NCI-H446 (cell line): ENCODE results near the gene ERC1.

ENCODE experiments used
- DNase-seq, 2 experiments: peaks; one replicate each; lab custom pipeline; 2025; lab: John Stamatoyannopoulos, UW

ERC1 gene

DNA sequence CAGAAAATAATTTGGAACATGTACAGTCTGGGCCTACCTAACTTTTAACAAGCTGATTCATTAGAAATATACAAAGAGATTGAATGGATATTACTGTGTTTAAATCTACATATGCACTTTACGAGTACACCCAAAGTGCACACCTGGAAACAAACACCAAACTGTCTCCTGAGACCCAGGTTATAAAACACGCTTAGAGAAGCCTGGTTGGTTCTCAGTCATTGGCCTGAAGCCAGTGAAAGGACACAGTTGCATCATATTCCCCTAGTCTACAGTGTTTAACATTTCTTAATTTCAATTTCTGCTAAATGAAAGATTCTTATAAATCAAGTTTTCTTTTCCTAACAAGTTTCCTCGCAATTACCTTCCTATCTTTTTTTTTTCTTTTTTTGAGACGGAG, 393.9 kb downstream of the ERC1 start:
- no peak for DNase-seq

DNA sequence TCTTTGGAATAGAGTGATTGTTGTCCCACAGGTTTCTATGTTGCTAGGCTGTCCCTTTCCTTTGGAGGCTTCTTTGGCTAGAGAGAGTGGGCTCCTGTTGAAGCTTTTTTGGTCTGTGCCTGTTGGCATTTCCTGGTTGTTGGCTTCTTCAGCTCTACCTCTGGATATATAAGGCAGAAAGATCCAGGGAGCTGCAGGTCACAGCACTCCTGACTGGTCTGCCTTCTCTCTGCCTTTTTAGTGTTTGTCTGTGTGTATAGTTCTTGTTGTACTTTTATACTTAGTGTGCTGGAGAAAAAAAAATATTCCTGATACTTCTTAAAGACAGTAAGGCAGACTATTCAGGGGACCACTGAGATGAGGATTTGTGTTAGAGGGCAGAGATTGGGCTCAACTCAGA, 400.7 kb downstream of the ERC1 start:
- no peak for DNase-seq

DNA sequence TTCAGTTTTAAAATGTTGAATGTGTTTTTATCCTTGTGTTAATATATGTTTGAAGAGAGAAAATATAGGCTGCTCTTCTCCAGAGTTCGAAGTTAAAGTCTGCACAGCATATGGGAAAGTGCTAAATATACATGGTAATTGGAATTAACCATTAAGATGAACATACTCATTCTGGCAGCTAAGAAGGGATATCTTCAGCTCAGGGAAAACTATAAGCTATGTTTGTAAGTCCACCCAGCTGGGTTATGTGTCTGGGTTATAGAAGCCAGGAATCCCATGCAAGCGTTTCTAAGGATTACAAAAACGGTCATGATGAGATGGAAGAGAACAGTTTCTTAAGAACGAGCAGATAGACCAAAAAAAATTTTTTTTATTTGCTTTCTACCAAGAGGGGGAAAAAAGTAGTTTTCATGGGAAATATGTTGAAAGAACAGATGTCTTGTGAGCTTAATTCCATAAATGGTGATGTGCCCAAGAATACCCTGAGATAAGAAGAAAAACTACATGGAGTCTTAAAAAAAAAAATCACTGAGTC, 404.5 kb downstream of the ERC1 start:
- no peak for DNase-seq

DNA sequence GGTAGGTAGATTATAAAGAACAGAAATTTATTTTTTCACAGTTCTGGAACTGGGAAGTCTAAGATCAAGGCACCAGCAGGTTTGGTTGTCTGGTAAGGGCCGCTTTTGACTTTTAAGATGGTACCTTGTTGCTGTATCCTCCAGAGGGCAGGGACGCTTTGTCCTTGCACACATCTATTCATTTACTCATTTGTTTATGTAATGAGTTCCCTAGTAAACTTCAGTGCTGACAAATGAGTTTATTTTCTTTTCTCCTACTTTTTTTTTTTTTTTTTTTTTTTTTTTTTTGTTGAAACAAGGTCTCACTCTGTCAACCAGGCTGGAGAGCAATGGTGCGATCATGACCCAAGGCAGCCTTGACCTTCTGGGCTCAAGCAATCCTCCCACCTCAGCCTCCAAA, 407.6 kb downstream of the ERC1 start:
- DNase-seq, result no peak

DNA sequence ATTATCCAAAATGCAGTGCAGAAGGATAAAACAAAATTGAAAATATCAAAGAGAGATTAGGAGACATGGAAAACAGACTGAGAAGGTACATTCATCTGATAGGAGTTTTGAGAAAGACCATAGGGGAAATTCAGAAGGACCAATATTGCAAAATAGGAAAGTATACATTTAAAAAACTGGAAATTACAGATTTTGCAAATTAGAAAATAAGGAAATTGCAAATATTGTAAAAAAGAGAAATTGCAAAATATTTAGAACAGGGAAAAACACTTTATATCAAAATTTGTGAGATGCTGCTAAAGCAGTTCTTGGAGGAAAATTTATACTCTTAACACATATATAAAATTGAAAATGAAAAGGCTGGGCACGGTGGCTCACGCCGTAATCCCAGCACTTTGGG, 410.9 kb downstream of the ERC1 start:
- DNase-seq, result no peak

DNA sequence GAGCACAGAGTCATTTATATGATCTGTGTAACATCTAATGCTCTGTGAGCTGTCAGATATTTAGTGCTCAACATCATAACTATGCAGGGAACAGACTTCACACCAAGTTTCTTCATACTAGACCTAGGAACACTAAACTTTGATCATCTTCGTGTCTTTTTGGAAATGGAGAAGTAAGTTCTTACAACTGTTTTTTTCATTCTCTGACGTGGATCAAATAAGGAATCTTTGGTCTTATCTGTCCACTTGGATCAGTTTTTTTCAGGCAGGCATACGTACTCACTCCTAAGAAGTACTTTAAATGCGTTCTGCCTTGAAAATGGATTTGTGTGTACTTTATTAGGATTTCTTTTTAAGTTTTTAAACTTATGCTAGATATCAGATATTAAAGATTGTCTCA, 412.4 kb downstream of the ERC1 start:
- DNase-seq, result no peak

DNA sequence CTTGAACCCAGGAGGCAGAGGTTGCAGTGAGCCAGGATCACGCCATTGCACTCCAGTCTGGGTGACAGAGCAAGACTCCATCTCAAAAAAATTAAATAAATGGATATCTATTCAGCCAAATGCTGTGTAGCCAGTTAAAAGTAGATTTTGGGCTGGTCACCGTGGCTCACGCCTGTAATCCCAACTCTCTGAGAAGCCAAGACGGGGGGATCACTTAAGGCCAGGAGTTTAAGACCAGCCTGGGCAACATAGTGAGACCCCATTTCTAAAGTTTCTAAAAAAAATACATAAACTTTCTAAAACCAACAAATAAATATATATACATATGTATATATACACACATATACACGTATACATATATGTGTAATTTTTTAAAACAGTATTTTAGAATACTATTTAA, 414.6 kb downstream of the ERC1 start:
- no peak for DNase-seq

DNA sequence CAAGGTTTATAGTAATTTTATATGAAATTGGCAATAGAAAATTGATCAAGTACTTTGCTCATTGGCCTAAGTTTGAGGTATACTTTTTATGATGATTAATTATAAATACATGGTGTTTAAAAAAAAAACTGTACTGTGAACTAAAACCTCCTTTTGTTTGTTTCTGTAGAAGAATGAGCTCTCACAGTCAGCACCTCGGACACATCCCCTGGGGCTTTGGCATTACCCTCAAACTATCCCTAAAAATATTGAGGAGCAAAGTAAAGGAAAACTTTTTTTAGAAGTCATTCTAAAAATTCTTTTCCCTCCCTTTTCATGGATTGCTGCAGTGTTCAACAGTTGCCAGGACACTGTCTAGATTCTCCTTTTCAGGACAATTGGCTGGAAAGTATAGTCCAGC, 419.8 kb downstream of the ERC1 start:
- no peak for DNase-seq

DNA sequence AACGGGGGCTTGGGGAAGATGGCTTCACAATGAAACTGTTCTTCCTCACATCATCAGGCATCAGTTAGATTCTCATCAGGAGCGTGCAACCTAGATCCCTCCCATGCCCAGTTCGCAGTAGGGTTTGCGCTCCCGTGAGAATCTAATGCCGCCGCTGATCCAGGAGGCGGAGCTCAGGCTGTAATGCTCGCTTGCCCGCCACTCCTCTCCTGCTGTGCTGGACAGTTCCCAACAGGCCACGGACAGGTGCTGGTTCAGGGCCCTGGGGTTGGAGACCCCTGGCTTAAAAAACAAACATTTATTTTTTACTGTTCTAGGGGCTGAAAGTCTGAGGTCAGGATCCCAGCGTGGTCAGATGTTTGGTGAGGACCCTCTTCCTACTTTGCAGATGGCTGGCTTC, 422.9 kb downstream of the ERC1 start:
- no peak for DNase-seq

DNA sequence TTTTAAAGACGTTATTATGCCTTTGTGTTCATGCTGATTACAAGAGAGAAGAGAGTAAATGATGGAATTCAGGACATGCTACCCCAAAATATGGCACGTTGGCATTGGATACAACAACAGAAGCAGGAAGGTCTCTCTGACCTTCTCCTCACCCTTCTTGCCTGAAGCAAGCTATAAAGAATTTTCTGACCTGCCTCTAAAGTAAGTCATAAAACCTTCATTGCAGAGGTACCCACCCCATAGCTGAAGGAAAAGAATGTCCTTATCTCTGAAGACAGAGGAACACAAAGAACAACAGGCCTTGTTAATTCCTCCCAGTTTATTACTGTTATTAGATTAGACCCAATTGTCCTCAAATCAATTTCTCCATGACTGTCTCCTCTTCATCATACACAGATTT, 427.1 kb downstream of the ERC1 start:
- DNase-seq, result no peak

DNA sequence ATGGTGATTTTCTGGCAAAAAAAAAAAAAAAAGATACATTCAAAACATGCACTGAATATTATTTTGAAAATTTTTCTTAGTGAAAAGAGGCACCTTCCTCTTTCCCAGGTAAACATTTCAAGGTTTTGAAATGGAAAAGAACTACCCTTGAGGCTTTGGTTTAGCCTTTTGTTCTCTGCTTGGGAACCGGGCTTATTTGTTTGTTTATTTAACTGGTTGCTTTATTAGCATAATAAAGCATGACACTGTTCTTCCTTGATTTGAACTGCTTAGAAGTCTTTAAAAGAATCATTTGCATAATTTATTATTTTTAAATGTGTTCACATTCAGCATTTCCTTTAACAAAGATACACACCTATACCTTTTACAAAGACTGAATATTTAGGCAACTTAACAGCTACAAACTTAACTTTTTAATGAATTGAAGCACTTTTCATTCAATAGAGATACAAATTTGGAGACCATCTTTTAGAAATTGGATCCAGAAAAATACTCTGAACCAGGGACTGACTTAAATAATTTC, 428.9 kb downstream of the ERC1 start:
- DNase-seq, result no peak

DNA sequence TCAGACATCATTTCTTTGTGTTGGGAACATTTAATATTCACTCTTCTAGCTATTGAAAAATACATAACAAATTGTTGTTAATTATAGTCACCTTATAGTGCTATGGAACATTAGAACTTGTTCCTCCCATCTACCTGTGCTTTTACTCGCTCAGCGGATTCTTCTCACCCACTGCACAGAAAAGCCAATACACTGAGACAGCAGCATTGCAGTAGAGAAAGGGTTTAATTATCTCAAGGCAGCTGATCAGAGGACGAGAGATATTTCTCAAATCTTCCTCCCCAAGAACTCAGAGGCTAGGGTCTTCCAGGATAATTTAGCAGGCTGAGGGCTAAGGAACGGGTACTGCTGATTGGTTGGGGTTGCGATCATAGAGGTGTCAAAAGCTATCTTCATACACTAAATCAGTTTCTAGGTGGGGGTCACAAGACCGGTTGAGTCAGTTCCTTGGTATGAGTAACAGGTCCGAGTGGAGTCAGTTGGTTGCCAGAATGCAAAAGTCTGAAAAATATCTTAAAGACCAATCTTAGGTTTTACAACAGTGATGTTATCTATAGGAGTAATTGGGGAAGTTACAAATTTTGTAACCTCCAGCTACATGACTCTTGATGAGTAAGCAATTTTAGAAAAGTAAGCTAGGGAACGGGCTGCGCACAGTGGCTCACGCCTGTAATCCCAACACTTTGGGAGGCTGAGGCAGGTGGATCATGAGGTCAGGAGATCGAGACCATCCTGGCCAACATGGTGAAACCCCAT, 430.2 kb downstream of the ERC1 start:
- DNase-seq, result no peak

DNA sequence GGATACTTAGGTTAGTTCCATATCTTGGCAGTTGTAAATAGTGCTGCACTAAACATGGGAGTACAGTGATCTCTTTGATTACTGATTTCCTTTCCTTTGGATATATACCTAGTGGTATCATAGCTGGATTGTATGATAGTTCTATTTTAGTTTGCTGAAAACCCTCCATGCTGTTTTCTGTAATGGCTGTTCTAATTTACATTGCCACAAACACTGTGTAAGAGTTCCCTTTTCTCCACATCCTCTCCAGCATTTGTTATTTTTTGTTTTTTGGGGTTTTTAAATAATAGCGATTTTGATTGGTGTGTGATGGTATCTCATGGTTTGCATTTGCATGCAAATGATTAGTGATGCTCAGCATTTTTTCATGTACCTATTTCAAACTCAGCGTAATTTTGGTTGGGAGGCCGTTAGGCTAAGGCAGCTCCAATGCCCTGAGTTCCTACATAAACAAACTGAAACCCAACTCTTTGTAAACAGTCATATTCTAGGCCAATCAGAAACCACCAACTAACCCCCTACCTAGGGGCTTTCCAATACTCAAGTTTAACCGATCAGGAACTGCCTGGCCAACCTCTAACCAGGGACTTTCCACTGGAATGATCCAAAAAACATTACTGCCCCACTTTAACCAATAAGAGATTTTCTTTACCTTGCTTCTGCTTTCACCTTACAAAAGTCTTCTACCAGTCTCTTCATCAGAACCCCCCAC, 431.7 kb downstream of the ERC1 start:
- no peak for DNase-seq

DNA sequence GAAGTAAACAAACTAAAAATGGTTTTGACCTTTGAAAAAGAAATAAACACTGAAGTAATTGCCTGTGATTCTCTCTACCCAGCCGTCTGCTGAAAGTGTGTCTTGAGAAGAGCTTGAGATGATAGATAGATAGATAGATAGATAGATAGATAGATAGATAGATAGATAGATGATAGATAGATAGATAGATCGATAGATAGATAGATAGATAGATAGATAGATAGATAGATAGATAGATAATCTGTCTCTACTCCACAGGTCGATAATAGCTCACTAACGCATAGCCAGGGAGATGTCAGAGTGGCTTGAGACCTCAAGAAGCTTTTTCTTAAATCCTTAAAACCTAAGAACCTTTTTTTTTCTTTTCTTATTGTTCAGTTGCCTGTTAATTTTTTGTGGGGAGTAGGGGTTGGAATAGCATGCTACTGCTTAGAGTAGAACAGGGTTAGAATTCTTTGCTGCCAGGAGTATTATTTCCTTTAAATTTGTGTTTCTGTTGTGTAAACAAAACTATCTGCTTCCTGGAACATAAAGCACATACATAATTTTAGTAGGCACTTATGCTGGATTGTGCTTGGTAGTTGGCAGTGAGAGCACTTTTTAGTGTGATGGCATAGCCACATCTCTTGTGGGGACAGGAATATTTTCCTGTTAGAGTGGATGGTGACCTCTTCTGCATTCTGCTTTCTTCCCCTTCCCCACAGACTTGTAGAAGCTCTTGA, 433.8 kb downstream of the ERC1 start:
- no peak for DNase-seq

DNA sequence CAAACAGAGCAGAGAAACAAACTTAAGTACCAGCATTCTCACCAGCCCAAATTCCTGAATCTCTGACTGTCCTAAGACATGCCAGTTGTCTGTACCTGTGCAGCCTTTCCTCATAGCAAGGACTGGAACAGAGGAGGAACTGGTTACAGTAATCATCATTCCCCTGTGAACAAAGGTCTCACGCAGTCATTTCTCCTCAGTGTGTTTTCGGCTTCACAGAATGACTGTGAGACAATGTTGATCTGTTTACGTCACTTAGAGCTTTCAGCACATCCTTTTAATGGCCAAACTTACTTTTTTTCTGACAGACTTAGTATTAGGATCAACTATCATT, 434.3 kb downstream of the ERC1 start:
- no peak for DNase-seq

DNA sequence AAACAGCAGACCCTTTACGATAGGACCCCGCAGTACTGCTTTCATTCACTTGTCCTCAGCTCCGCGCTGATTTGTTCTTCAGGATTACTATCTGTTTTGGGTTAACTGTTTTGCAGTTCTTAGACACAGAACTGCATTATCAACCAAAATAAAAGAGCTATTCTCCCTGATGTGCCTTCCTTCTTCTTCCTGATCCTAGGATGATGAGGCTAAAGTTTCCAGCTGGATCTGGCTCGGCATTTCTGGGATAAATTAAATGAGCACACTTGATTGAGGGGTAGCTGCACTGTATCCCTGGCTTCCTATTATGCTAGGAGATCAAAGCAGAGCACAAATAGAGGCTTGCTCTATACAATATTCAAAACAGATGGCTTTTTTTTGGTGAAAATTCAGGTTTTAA, 437.6 kb downstream of the ERC1 start:
- no peak for DNase-seq

DNA sequence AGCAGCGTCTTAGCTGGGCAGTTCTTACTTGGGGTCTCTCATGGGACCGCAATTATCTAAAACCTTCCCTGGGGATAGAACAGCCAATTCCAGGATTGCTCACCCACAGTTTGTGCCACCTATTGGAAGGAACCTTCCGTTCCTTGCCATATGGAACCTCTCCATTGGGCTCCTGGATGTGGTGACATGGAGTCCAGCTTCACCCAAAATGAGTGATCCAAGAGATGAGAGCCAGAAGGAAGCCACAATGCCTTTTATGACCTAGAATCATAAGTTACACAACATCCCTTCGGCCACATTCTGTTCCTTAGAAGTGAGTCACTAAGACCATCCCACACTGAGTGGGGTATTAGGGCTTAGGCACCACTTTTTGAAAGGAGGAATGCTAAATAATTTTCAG, 439.0 kb downstream of the ERC1 start:
- no peak for DNase-seq

DNA sequence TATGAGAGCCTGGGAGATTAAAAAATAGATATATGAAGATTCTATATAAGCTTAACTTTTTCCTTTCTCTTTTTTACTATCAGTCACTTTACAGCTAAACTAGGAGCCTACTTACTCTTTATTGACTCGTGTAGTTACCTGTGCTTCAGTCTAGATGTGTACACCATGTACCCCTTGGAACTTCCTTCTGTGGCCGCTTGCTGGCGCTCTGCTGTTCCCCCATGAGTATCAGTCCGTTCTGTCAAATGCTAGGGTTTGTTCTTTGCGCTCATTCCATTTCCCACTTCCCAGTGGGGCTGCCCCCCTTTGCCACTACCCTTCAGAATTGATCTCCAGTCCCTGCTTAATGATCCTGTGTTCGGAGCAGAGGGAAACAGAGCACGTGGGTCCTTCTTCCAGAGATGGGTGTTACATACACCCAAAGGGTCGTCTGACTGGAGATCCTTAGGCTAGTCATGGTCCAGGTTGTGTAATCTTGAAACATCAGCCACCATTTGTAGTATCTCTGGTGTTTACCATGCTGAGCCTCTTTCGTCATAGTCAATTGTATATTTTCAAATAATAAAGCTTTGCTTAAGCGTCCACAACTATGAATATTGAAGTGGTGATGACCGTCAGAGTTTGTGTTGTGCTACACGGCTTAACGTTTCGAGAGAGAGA, 443.4 kb downstream of the ERC1 start:
- no peak for DNase-seq

DNA sequence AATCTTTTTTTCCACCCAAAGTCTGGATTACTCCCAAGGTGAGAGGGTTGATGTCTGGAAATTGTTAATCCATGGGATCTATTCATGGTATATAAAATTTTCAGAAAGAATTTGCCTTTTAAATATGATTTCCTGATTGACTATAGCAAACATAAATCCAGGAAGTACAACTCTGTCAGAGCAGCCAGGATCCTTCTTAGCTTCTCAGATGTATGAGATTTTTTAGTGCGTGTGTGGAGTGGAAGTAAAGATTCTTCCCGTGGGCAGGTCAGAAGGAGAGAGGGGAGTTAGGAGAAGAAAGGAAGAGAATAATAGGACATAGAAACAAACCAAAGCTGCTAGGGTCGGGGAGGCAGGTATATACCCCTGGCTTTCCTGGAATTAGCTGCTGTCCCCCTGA, 444.0 kb downstream of the ERC1 start:
- DNase-seq, result no peak

DNA sequence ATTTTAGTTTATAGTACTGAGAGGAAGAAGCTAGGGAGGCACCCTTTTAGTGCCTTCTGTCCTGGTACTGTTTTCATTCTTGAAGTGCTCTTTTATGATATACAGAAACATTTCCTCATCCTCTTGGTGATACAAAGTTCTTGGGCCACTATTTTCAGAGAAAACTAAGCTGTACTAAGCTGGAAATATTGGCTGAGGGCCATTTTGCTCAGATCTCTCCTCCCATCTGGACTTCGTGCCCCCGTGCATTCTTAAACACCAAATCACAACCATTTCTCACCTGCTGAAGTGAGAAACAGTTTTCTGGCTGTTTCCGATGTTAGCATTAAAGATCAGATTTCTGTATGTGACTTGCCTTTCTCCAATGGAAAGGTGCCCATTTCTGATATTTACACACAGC, 444.4 kb downstream of the ERC1 start:
- DNase-seq, result peak in 1 of 2 experiments; percentile 5

DNA sequence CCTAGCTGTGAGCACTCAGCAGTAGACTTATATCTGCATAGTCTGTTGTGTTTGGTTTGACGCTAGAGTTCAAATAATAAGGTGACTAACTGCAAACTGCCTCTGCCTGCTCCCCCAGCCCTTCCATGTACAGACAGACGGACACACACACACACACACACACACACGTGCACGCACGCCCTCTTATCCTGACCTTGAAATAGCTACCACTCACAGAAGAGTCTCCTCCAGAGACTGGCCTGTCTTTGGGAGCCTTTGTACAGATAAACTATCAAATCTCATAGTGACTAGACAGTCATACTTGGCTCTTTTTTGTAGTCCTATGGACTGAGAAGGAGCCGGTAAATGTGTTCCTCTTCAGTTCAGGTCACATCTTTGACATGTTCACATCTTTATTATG, 445.0 kb downstream of the ERC1 start:
- no peak for DNase-seq

DNA sequence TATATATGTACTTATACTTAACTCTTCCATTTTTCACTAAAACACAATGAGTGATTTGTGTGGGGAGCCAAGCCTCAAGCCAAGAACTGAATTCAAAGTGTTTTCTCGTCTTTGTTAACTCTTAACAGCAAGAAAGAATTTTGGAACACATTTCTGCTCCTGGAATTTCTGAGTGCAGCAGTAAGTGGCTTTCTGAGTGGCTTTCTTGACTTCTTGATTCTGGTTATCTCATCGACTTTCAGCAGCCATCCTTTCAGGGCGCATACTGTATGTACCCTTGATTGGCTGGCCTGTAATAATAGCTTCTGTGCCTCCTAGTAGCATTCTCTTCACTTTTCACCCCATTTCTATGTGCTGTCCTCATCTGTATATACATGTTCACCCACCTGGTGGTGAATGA, 446.0 kb downstream of the ERC1 start:
- no peak for DNase-seq
